Measurements from ENCODE around the gene CNTLN.

Gene CNTLN

GRCh38 chr9:17216646-17217045 lies 81.8 kb downstream of the CNTLN start:
- TF ChIP-seq CTCF (IDR thresholded peaks at IDR 0.05; ENCODE audit: low read depth, low read length), result no peak
- in situ Hi-C loops (cut with HindIII; ENCODE audit: low sequenced_read_pairs), result no loop called here
- H3K4me3 ChIP-seq (ENCODE audit: low read depth, low read length), result no peak overlapping the region
- no peak for DNase-seq (ENCODE audit: low read depth, low spot score)

- in situ Hi-C loops (cut with HindIII; ENCODE audit: low sequenced_read_pairs), result no loop called here
- no peak overlapping the region for H3K4me3 ChIP-seq (ENCODE audit: low read depth, low read length)
- TF ChIP-seq CTCF (IDR thresholded peaks at IDR 0.05; ENCODE audit: low read depth, low read length), result no peak
- DNase-seq (ENCODE audit: low read depth, low spot score), result no peak
These were observed 82.4 kb downstream of the CNTLN start for GRCh38 chr9:17217272-17217671.

GRCh38 chr9:17219261-17219660 lies 84.4 kb downstream of the CNTLN start:
- in situ Hi-C loops (cut with HindIII; ENCODE audit: low sequenced_read_pairs), result no loop called here
- DNase-seq (ENCODE audit: low read depth, low spot score), result peak; percentile 6
- H3K4me3 ChIP-seq (ENCODE audit: low read depth, low read length), result no peak overlapping the region
- TF ChIP-seq CTCF (IDR thresholded peaks at IDR 0.05; ENCODE audit: low read depth, low read length), result no peak

- DNase-seq (ENCODE audit: low read depth, low spot score), result no peak
- in situ Hi-C loops (cut with HindIII; ENCODE audit: low sequenced_read_pairs), result no loop called here
- no peak overlapping the region for H3K4me3 ChIP-seq (ENCODE audit: low read depth, low read length)
- no peak for TF ChIP-seq CTCF (IDR thresholded peaks at IDR 0.05; ENCODE audit: low read depth, low read length)
These were observed 88.1 kb downstream of the CNTLN start for GRCh38 chr9:17222932-17223331.

GRCh38 chr9:17225407-17225806 lies 90.6 kb downstream of the CNTLN start:
- no peak for DNase-seq (ENCODE audit: low read depth, low spot score)
- TF ChIP-seq CTCF (IDR thresholded peaks at IDR 0.05; ENCODE audit: low read depth, low read length), result no peak
- H3K4me3 ChIP-seq (ENCODE audit: low read depth, low read length), result no peak overlapping the region
- in situ Hi-C loops (cut with HindIII; ENCODE audit: low sequenced_read_pairs), result no loop called here

GRCh38 chr9:17229945-17230560 lies 95.2 kb downstream of the CNTLN start:
- in situ Hi-C loops (cut with HindIII; ENCODE audit: low sequenced_read_pairs), result no loop called here
- TF ChIP-seq CTCF (IDR thresholded peaks at IDR 0.05; ENCODE audit: low read depth, low read length), result no peak
- no peak overlapping the region for H3K4me3 ChIP-seq (ENCODE audit: low read depth, low read length)
- DNase-seq (ENCODE audit: low read depth, low spot score), result no peak

- in situ Hi-C loops (cut with HindIII; ENCODE audit: low sequenced_read_pairs), result no loop called here
- DNase-seq (ENCODE audit: low read depth, low spot score), result no peak
- no peak overlapping the region for H3K4me3 ChIP-seq (ENCODE audit: low read depth, low read length)
- no peak for TF ChIP-seq CTCF (IDR thresholded peaks at IDR 0.05; ENCODE audit: low read depth, low read length)
These were observed 95.8 kb downstream of the CNTLN start for GRCh38 chr9:17230646-17231045.

Data from astrocyte of the spinal cord (primary cell).